ENCODE results near the gene NR2F1-AS1. TPM values are rescaled to one million over a fixed set of nuclear protein-coding genes. Genes with fewer than 3 reads are reported as not detected.

The NR2F1-AS1 gene
- total RNA-seq, 1 experiment from 2014 or later: 27.0 TPM

DNA sequence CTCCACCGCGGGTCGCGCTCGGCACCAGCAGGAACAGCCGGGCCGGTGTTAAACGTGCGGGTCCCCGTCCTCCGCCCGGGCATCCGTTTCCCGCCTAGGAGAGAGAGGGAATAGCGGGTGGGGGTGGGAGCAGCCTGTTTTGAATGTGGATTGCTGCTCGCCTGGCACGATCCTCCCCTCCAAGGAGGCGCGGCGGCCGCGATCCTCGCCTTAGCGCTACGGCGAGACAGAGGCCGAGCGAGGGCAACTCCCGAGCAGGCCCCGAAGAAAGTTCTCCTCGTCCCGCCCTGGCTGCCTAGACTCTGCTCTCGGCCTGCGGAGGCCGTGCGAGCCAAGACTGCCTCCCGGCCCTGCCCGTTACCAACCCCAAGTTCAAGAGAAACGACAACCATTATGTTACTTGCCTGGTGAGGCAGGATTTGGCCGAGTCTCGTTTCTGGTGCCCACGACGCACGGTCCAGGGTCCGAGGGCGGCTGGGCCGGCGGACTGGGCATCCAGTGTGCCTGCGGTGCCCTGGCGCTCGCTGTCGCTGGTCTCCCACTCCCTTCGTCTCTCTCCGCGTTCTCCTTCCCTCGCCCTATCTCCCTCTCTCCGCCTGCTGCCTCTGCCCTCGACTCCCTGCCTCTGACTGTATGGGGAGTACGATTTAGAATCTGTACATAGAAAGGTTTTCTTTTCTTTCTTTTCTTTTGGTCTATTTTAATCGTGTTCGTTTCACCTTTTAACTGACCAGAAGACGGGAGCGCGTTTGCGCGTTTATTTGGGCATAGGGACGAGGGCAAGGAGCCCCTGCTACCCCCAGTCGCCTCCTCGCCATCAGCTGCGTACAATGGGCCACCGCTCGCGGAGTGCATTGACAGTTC lies 724 bp downstream of the NR2F1-AS1 start:
- TF ChIP-seq SIN3A (IDR thresholded peaks at IDR 0.05; ENCODE audit: borderline replicate concordance, insufficient read depth, low read depth, low read length) (0 out of 2 replicates have a peak, but pooled peaks have one; percentile 34), CTCF (IDR thresholded peaks at IDR 0.05) (no peak), POLR2AphosphoS5 (IDR thresholded peaks at IDR 0.05; ENCODE audit: low read depth, low read length) (peak; percentile 66; the same call in 1 of the 2 replicates), TCF7L2 (IDR thresholded peaks at IDR 0.05; ENCODE audit: low read depth, low read length) (no peak)
- TF ChIP-seq, protein P1, sequence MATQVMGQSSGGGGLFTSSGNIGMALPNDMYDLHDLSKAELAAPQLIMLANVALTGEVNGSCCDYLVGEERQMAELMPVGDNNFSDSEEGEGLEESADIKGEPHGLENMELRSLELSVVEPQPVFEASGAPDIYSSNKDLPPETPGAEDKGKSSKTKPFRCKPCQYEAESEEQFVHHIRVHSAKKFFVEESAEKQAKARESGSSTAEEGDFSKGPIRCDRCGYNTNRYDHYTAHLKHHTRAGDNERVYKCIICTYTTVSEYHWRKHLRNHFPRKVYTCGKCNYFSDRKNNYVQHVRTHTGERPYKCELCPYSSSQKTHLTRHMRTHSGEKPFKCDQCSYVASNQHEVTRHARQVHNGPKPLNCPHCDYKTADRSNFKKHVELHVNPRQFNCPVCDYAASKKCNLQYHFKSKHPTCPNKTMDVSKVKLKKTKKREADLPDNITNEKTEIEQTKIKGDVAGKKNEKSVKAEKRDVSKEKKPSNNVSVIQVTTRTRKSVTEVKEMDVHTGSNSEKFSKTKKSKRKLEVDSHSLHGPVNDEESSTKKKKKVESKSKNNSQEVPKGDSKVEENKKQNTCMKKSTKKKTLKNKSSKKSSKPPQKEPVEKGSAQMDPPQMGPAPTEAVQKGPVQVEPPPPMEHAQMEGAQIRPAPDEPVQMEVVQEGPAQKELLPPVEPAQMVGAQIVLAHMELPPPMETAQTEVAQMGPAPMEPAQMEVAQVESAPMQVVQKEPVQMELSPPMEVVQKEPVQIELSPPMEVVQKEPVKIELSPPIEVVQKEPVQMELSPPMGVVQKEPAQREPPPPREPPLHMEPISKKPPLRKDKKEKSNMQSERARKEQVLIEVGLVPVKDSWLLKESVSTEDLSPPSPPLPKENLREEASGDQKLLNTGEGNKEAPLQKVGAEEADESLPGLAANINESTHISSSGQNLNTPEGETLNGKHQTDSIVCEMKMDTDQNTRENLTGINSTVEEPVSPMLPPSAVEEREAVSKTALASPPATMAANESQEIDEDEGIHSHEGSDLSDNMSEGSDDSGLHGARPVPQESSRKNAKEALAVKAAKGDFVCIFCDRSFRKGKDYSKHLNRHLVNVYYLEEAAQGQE (IDR thresholded peaks at IDR 0.05; ENCODE audit: insufficient read depth in 1 of 2, low read depth in 2 of 2, low read length in 1 of 2): 0 out of 4 replicates have a peak, but pooled peaks of 1 of the 2 experiments have one; percentile 23
- H3K9me3 ChIP-seq (ENCODE audit: control insufficient read depth, insufficient read depth, low read depth, low read length): no peaks in the 10 kb centered on the region
- peak overlapping the region; percentile 94 for H3K27ac ChIP-seq (ENCODE audit: low read length)
- H3K4me1 ChIP-seq (ENCODE audit: control insufficient read depth, insufficient read depth, low read length): peaks cover 34% of the 10 kb centered on the region
- peaks cover 2% of the 10 kb centered on the region; the same call in 1 of the 2 replicates for H3K36me3 ChIP-seq (ENCODE audit: control insufficient read depth, insufficient read depth, low read length)
- ChIA-PET POLR2A (no interaction called here), CTCF (no interaction called here)
- DNase-seq (ENCODE audit: low read depth, low spot score) (no peak), ATAC-seq (peak; percentile 13; the same call in 1 of the 2 replicates)
- in situ Hi-C loops (cut with HindIII; ENCODE audit: low pct_unique_long_range_greater_than_20kb, low sequenced_read_pairs): no loop called here
- intact Hi-C loops (cut with micrococcal nuclease; ENCODE audit: unreplicated experiment): loop anchor here (2.0 to 10.0 kb wide), 2 partner anchors 221 to 1935 kb away; no protein-coding TSS in a partner anchor
- no peaks in the 10 kb centered on the region for H3K27me3 ChIP-seq (ENCODE audit: control insufficient read depth, insufficient read depth, low read length)
- peak overlapping the region; percentile 68 to 71 for H3K4me3 ChIP-seq (ENCODE audit: low read depth in 2 of 2, low read length in 2 of 2)
- BruUV-seq (replicated peaks): TSS peak; percentile 54

DNA sequence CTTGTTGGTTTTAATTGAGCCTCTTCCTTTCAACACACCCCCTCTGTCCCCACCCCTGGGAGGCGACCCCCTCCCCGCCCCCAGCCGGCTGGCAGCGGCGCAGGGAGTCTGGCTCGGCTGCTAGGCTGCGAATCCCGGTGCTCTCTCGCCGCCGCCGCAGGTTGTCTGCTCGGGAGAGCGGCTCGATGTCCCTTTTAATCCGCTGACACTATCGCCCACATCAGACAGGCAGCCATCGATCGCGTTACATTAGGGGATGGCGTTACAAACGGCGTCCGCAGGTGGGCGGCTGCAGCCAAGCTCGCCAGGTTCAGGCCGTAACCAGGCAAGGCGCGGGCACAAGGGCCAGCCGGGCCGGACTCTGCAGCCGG lies 1.3 kb downstream of the NR2F1-AS1 start:
- TF ChIP-seq TCF7L2 (IDR thresholded peaks at IDR 0.05; ENCODE audit: low read depth, low read length) (no peak), CTCF (IDR thresholded peaks at IDR 0.05) (no peak), SIN3A (IDR thresholded peaks at IDR 0.05; ENCODE audit: borderline replicate concordance, insufficient read depth, low read depth, low read length) (no peak), POLR2AphosphoS5 (IDR thresholded peaks at IDR 0.05; ENCODE audit: low read depth, low read length) (no peak)
- TF ChIP-seq, protein P1 (IDR thresholded peaks at IDR 0.05; ENCODE audit: insufficient read depth in 1 of 2, low read depth in 2 of 2, low read length in 1 of 2): no peak
- DNase-seq (ENCODE audit: low read depth, low spot score): no peak
- peak overlapping the region; percentile 68 to 71 for H3K4me3 ChIP-seq (ENCODE audit: low read depth in 2 of 2, low read length in 2 of 2)
- peak; percentile 1 for ATAC-seq
- ChIA-PET POLR2A (no interaction called here), CTCF (no interaction called here)
- H3K9me3 ChIP-seq (ENCODE audit: control insufficient read depth, insufficient read depth, low read depth, low read length): no peaks in the 10 kb centered on the region
- intact Hi-C loops (cut with micrococcal nuclease; ENCODE audit: unreplicated experiment) (loop anchor here (2.0 to 10.0 kb wide), 3 partner anchors 221 to 1935 kb away; no protein-coding TSS in a partner anchor), in situ Hi-C loops (cut with HindIII; ENCODE audit: low pct_unique_long_range_greater_than_20kb, low sequenced_read_pairs) (no loop called here)
- H3K36me3 ChIP-seq (ENCODE audit: control insufficient read depth, insufficient read depth, low read length): peaks cover 2% of the 10 kb centered on the region; the same call in 1 of the 2 replicates
- H3K27ac ChIP-seq (ENCODE audit: low read length): peak overlapping the region; percentile 94
- H3K27me3 ChIP-seq (ENCODE audit: control insufficient read depth, insufficient read depth, low read length): no peaks in the 10 kb centered on the region
- BruUV-seq (replicated peaks): no TSS peak
- H3K4me1 ChIP-seq (ENCODE audit: control insufficient read depth, insufficient read depth, low read length): peaks cover 35% of the 10 kb centered on the region

All from Panc1 (cell line).